ENCODE measurements around the gene ROCK2. TPM values are rescaled to one million over a fixed set of nuclear protein-coding genes. Genes with fewer than 3 reads are reported as not detected.

ROCK2 gene
- total RNA-seq, 3 donors from 2014 or later = 67.7 to 77.8 (median 71.0) TPM

- no peak for DNase-seq
- Histone ChIP-seq H3K36me3 (ENCODE audit: low read depth) (no peaks in the 10 kb centered on the region), H3K4me1 (ENCODE audit: low read depth) (no peaks in the 10 kb centered on the region), H3K9me3 (peaks cover 4% of the 10 kb centered on the region), H3K4me3 (no peak overlapping the region)
- intact Hi-C loops (cut with DNase I, micrococcal nuclease) = no loop called here
- no peak for TF ChIP-seq CTCF (IDR thresholded peaks at IDR 0.05)
- ATAC-seq = no peak
Measured at GRCh38 chr2:11279398-11279797, 65.0 kb downstream of the ROCK2 start.

- Histone ChIP-seq H3K36me3 (ENCODE audit: low read depth) (no peaks in the 10 kb centered on the region), H3K4me3 (no peak overlapping the region), H3K9me3 (no peaks in the 10 kb centered on the region), H3K4me1 (ENCODE audit: low read depth) (no peaks in the 10 kb centered on the region)
- no peak for ATAC-seq
- intact Hi-C loops (cut with DNase I, micrococcal nuclease) = no loop called here
- DNase-seq = no peak
- TF ChIP-seq CTCF (IDR thresholded peaks at IDR 0.05) = no peak
Measured at GRCh38 chr2:11278219-11278618, 66.2 kb downstream of the ROCK2 start.

GRCh38 chr2:11275910-11276309 lies 68.5 kb downstream of the ROCK2 start:
- ATAC-seq = no peak
- intact Hi-C loops (cut with DNase I, micrococcal nuclease) = no loop called here
- H3K36me3 ChIP-seq (ENCODE audit: low read depth) = no peaks in the 10 kb centered on the region

GRCh38 chr2:11270891-11271290 lies 73.5 kb downstream of the ROCK2 start:
- intact Hi-C loops (cut with DNase I, micrococcal nuclease) = no loop called here
- ATAC-seq (no peak), DNase-seq (no peak)
- no peaks in the 10 kb centered on the region for H3K36me3 ChIP-seq (ENCODE audit: low read depth)
- TF ChIP-seq CTCF (IDR thresholded peaks at IDR 0.05) = no peak
- H3K4me3 ChIP-seq = no peak overlapping the region
- H3K9me3 ChIP-seq = no peaks in the 10 kb centered on the region
- no peaks in the 10 kb centered on the region for H3K4me1 ChIP-seq (ENCODE audit: low read depth)

More at GRCh38 chr2:11275910-11276309, 68.5 kb downstream of the ROCK2 start:
- H3K4me1 ChIP-seq (ENCODE audit: low read depth) = no peaks in the 10 kb centered on the region
- no peaks in the 10 kb centered on the region for H3K9me3 ChIP-seq
- H3K4me3 ChIP-seq = no peak overlapping the region
- DNase-seq = no peak
- no peak for TF ChIP-seq CTCF (IDR thresholded peaks at IDR 0.05)

- intact Hi-C loops (cut with DNase I, micrococcal nuclease) = no loop called here
- Histone ChIP-seq H3K9me3 (no peaks in the 10 kb centered on the region), H3K4me3 (no peak overlapping the region), H3K36me3 (ENCODE audit: low read depth) (no peaks in the 10 kb centered on the region), H3K4me1 (ENCODE audit: low read depth) (no peaks in the 10 kb centered on the region)
- TF ChIP-seq CTCF (IDR thresholded peaks at IDR 0.05) = no peak
- ATAC-seq = no peak
- DNase-seq = no peak
Measured at GRCh38 chr2:11267931-11268330, 76.5 kb downstream of the ROCK2 start.

GRCh38 chr2:11264818-11265217 lies 79.6 kb downstream of the ROCK2 start:
- TF ChIP-seq CTCF (IDR thresholded peaks at IDR 0.05) = no peak
- Histone ChIP-seq H3K9me3 (no peaks in the 10 kb centered on the region), H3K4me1 (ENCODE audit: low read depth) (no peaks in the 10 kb centered on the region), H3K4me3 (no peak overlapping the region), H3K36me3 (ENCODE audit: low read depth) (no peaks in the 10 kb centered on the region)
- no peak for ATAC-seq
- DNase-seq = no peak
- intact Hi-C loops (cut with DNase I, micrococcal nuclease) = no loop called here
